Trophoblast cell (in vitro differentiated cells and primary cell): ENCODE measurements around the gene USP33.
"Not testable (repeated sequence)": the region's sequence is repeated elsewhere in the genome, so short reads cannot be mapped to it uniquely, and the experiment has no call there.

Source experiments
- DNase-seq, 2 donors: peaks; one replicate each; pipeline ENCODE4 v3.0.0-alpha.2; 2016
- H2AFZ ChIP-seq: 2 replicates; pipeline ENCODE4 v1.6.1; 2013; ENCODE audit warnings: low read length, moderate library complexity, mild to moderate bottlenecking; ENCODE audit not compliant: insufficient read depth, poor library complexity
- H2AK5ac ChIP-seq: 2 replicates; pipeline ENCODE4 v1.6.1; 2013; ENCODE audit warnings: mild to moderate bottlenecking, low read length
- H2BK120ac ChIP-seq: 2 replicates; pipeline ENCODE4 v1.6.1; 2013; ENCODE audit warnings: low read length, mild to moderate bottlenecking, moderate library complexity; ENCODE audit not compliant: insufficient read depth, poor library complexity
- H2BK12ac ChIP-seq: 2 replicates; pipeline ENCODE4 v1.6.1; 2013; ENCODE audit warnings: mild to moderate bottlenecking, low read length, moderate library complexity
- H2BK5ac ChIP-seq: 2 replicates; pipeline ENCODE4 v1.6.1; 2013; ENCODE audit warnings: low read length, low read depth, moderate library complexity, mild to moderate bottlenecking; ENCODE audit not compliant: poor library complexity
- H3K14ac ChIP-seq: 2 replicates; pipeline ENCODE4 v1.6.1; 2013; ENCODE audit warnings: mild to moderate bottlenecking, low read length
- H3K18ac ChIP-seq: 2 replicates; pipeline ENCODE4 v1.6.1; 2013; ENCODE audit warnings: mild to moderate bottlenecking, low read length
- H3K23ac ChIP-seq: 2 replicates; pipeline ENCODE4 v1.6.1; 2013; ENCODE audit warnings: low read length
- H3K27ac ChIP-seq: 2 replicates; pipeline ENCODE4 v1.5.1; 2013; ENCODE audit warnings: low read depth, mild to moderate bottlenecking, inconsistent platforms, low read length, moderate library complexity
- H3K27me3 ChIP-seq: 2 replicates; pipeline ENCODE4 v1.6.1; 2013; ENCODE audit warnings: inconsistent platforms, mild to moderate bottlenecking, low read length, moderate library complexity; ENCODE audit not compliant: insufficient read depth
- H3K36me3 ChIP-seq, 2 experiments: 1 replicate in 1 of 2; 2 replicates in 1 of 2; pipeline ENCODE4 v1.6.1; 2013; ENCODE audit warnings: low read length in 2 of 2, mild to moderate bottlenecking in 2 of 2, moderate library complexity in 1 of 2; ENCODE audit not compliant: insufficient read depth in 2 of 2, control insufficient read depth in 1 of 2
- H3K4ac ChIP-seq: 2 replicates; pipeline ENCODE4 v1.6.1; 2013; ENCODE audit warnings: low read depth, mild to moderate bottlenecking, low read length, moderate library complexity
- H3K4me1 ChIP-seq, 2 experiments: 1 replicate in 1 of 2; 2 replicates in 1 of 2; pipeline ENCODE4 v1.6.1; 2013; ENCODE audit warnings: low read length in 2 of 2, mild to moderate bottlenecking in 2 of 2, moderate library complexity in 1 of 2; ENCODE audit not compliant: insufficient read depth in 2 of 2, control insufficient read depth in 1 of 2
- H3K4me2 ChIP-seq: 2 replicates; pipeline ENCODE4 v1.6.1; 2013; ENCODE audit warnings: inconsistent platforms, mild to moderate bottlenecking, low read length, moderate library complexity
- H3K4me3 ChIP-seq: 2 replicates; pipeline ENCODE4 v1.5.1; 2013; ENCODE audit warnings: mild to moderate bottlenecking, low read depth, low read length, inconsistent platforms
- H3K79me1 ChIP-seq: one replicate; pipeline ENCODE4 v1.6.1; 2013; ENCODE audit warnings: low read length
- H3K79me2 ChIP-seq: 2 replicates; pipeline ENCODE4 v1.6.1; 2013; ENCODE audit warnings: low read length, mild to moderate bottlenecking; ENCODE audit not compliant: control insufficient read depth, insufficient read depth, poor library complexity
- H3K9ac ChIP-seq: 2 replicates; pipeline ENCODE4 v1.6.1; 2013; ENCODE audit warnings: mild to moderate bottlenecking, low read length
- H3K9me3 ChIP-seq: 2 replicates; pipeline ENCODE4 v1.6.1; 2013; ENCODE audit warnings: low read depth, mild to moderate bottlenecking, control low read depth, inconsistent platforms, low read length; ENCODE audit not compliant: insufficient read depth
- H4K12ac ChIP-seq: 2 replicates; pipeline ENCODE4 v1.6.1; 2013; ENCODE audit warnings: low read depth, mild to moderate bottlenecking, low read length, moderate library complexity
- H4K8ac ChIP-seq: 2 replicates; pipeline ENCODE4 v1.6.1; 2013; ENCODE audit warnings: low read depth, mild to moderate bottlenecking, low read length, moderate library complexity
- H4K91ac ChIP-seq: one replicate; pipeline ENCODE4 v1.6.1; 2013; ENCODE audit warnings: low read depth, mild to moderate bottlenecking, low read length, moderate library complexity
- WGBS: extraction: QIAGEN DNeasy Blood & Tissue Kit; methylation state at CpG from one replicate; pipeline ENCODE4 v1.1.7; 2013; ENCODE audit warnings: missing lambda C conversion rate; ENCODE audit not compliant: insufficient read length, insufficient coverage; ENCODE audit errors: extremely low coverage; 5-methylcytosine and 5-hydroxymethylcytosine counted together

USP33 gene

DNA sequence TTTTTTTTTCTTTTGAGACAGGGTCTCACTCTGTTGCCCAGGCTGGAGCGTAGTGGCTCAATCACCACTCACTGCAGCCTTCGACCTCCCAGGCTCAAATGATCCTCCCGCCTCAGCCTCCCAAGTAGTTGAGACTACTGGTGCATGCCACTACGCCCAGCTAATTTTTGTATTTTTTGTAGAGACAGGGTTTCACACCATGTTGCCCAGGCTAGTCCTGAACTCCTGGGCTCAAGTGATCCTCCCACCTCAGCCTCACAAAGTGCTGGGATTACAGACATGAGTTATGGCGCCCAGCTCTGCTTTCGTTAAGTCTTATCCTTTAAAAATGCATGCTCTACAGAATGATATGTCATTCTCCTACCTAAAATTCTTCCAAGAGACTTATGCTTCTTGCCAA, 113.4 kb downstream of the USP33 start:
- H3K4me3 ChIP-seq, H4K91ac ChIP-seq, H3K14ac ChIP-seq, H3K27me3 ChIP-seq, H2BK12ac ChIP-seq, H3K9ac ChIP-seq, H3K9me3 ChIP-seq, H2AFZ ChIP-seq, H3K23ac ChIP-seq, H2AK5ac ChIP-seq, H2BK120ac ChIP-seq, H4K12ac ChIP-seq, DNase-seq, H3K4me2 ChIP-seq, H3K79me1 ChIP-seq, H3K4me1 ChIP-seq, H3K27ac ChIP-seq, H2BK5ac ChIP-seq, H3K18ac ChIP-seq, H3K79me2 ChIP-seq, H4K8ac ChIP-seq: not testable (repeated sequence)
- Histone ChIP-seq H3K4ac (peak overlapping the region; percentile 55), H3K36me3 (peaks cover 5 to 11% of the 10 kb centered on the region in 2 experiments)
- no CpG with 5 or more reads among the region's 6 CpGs for WGBS
